ENCODE data around the gene ATP9A.
"Not testable (repeated sequence)": the region's sequence is repeated elsewhere in the genome, so short reads cannot be mapped to it uniquely, and the experiment has no call there.

The ATP9A gene

DNA sequence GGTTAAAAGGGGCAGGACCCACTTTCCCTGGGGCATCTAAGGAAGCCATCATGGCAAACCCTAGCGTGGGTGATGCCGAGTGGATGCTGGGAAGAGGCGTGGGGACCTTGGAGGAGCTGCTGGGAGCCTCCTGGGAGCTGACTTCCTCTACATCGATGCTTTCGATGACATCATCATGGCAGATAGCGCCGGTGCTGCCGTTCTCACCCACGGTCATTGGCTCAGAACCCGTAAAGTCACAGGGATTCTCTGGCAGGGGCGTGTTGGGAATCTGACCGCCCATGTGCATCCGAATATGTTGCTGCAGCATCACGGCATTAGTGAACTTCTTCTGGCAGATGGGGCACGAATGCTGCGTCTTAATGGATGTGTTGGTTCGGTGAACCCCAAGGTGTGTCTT is 22.1 kb upstream of the ATP9A start:
- no peak for DNase-seq

DNA sequence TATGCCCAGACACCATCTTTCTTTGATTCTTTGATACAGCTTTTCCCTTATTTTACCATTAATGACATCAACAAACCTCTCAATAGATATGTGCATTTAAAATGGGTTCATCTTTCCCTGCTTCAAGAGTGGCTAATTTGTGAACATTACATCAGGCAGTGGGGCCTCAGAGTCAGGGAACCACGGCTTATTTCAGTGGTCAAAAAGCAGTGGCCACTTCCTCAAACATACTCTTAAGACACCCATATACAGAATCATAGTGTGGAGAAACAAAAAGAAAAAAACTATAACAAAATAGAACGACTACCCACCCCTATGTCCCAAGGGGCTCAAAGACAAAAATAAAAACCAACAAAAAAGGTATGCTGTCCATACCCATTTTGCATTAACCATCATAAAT is 21.2 kb upstream of the ATP9A start:
- no peak for DNase-seq

DNA sequence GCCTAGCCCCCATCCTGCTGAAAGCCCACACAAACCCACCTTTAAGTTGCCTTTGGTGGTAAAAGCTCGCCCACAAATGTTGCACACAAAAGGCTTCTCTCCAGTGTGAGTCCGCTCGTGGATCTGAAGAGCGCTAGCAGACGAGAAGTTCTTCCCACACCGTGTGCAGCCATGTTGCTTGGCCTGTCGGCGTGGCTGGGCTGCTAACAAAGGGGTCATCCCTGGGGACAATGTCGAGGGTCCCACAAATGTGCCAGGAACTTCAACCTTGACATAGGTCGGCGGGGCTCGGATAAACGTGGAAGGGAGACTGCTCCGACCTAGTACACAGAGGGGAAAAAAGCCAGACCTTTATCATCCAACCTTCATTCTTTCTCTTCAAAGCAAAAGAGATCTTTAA is 20.6 kb upstream of the ATP9A start:
- DNase-seq: no peak

DNA sequence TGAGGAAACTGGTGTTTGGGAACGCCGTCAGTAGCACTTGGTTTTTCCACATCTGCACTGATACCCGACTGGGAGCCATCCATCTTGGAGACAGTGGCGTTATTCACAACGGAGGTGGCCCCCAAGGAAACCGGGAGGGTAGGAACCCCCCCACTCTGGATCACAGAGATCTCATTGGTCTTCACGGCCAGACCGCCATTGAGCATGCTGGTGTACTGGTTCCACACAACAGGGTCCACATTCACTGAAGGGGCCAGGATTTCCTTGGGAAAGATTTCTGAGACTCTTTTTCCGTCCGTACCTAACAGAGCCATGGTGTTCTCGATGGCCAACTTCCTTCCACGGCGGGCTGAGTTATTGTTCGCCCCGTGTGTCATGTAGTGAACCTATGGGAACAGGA is 16.1 kb upstream of the ATP9A start:
- DNase-seq: no peak

DNA sequence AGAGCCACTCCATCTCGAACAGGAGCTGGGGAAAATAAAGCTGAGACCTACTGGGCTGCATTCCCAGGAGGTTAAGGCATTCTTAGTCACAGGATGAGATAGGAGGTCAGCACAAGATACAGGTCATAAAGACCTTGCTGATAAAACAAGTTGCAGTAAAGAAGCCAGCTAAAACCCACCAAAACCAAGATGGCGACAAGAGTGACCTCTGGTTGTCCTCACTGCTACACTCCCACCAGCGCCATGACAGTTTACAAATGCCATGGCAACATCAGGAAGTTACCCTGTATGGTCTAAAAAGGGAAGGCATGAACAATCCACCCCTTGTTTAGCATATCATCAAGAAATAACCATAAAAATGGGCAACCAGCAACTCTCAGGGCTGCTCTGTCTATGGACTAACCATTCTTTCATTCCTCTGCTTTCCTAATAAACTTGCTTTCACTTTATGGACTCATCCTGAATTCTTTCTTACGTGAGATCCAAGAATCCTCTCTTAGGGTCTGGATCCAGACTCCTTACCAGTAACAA is 10.1 kb upstream of the ATP9A start:
- DNase-seq: not testable (repeated sequence)

DNA sequence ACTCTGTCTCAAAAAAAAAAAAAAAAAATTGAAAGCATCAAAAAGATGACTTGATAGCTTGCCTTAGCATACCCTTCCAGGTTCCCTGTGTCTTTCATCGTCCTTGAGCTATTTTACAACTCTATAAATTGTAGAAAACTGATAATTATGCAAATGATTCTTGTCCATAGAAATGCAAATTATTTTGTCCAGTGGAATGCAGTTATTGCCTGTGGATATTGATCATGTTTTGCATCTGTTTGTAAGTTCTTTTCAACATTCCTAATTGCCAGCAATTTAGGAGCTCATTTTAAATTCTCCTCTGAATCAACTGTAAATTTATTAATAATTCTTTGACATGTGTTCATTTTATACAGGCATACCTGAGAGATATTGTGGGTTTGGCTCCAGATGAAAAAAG is 7.1 kb upstream of the ATP9A start:
- no peak for DNase-seq

DNA sequence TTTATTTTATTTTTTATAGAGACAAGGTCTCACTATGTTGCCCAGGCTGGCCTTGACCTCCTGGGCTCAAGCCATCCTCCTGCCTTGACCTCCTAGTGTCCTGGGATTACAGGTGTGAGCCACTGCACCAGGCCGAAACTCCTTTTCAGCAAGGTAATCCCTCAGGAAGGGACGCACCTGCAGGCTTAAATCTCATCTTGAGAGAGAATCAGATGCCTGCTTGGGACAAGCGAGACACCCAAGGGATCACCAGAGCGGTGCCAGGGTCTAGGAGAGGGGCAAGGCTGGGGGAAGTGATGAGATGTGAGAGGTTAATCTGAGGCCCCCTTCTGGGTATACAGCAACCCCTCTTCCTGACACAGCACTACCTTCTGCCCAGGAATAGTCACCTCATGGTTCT is 4.0 kb upstream of the ATP9A start:
- no peak for DNase-seq

DNA sequence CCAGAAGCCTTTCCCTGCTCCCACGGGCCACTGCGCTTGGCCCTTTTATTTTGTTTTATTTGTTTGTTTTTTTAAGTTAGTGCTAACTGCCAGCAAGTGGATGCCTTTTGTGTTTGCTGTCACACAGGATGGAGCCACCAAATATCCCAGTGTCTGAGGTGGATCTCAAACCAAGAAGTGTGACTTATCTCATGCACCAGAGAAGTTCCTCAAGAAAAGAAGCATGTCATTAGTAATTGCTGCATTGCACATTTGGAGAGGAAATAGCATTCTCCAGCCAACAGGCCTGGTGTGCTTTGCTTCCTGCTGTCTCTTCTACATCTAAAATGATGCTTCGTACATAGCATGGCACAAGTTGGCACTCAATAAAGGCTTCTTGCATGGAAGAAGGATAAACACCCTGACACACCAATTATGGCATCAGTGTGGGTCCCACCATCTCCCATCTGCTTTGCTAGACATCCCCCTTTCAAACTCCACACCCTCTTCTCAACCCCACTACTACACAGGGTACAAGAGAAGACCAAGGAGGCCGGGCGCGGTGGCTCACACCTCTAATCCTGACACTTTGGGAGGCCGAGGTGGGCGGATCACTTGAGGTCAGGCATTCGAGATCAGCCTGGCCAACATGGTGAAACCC is 1.9 kb upstream of the ATP9A start:
- DNase-seq: no peak

DNA sequence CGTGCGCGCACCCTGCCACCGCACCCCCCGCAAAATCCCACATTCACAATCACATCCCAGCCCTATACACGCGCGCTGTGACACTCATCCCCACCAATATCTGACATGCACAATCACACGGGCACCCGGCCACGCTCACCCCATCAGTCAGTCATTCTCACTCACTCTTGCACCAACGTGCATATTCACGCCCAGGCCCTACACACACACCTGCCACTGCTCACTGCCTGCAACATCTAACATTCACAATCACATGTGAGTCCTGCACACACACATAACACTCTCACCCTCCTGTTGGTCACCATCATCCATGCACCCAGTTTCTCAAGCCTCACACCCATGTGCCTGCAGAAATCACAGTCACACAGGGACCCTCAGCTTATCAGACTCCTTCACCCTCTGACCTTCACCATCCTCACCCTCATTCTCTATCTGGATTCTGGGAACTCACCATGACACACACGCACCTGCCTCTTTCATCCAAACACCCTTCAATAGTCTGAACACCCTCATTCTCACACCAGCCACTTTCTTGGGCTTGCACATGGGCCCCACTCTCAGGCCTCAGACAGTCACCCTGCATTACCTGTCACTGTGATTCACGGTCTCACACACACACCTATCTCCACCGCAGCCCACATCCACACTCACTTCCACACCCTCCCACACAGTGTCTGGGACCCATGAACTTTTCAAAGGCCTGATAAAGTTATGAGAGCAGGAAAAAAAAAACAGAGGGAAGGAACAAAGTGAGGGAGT is 748 bp upstream of the ATP9A start:
- no peak for DNase-seq

DNA sequence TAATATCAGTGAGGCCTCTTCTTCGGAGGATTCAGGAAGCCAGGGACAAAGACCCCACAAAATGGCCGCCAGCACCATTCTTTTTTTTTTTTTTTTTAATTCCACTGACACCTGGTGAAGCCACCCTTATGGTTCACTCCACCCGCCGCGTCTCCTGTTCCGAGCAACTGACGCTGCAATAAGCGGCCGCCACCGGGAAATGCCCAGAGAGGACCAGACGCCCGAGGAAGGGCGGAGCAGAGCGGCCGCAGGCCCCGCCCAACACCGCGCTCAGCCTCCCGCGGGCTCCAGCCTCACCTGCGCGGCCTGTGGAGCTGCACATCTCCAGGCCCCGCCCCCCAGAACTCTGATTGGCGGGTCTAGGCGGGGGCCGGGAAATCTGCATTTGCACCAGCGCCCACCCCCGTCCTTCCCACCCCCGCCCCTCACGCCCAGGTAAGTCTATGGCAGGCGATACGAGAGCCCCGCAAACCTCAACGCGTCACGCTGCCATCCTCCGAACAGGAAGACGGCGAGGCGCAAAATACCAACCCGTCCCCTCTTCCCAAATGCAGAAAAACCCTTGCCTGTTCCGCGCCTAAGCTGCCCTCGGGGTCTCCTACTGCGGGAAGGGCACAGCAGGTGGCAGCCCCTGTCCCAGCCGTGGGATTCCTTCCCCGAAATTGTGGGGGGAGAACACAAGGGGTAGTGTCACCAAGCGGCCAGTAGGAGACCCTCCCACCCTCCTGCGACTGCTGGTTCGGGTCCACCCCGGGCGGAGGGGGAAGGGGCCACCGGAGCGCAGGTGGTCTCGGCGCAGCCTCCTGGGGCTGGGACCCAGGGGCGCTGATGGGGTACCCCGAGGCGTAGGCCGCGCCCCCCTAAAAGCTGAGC is 960 bp downstream of the ATP9A start:
- DNase-seq: peak; percentile 34

DNA sequence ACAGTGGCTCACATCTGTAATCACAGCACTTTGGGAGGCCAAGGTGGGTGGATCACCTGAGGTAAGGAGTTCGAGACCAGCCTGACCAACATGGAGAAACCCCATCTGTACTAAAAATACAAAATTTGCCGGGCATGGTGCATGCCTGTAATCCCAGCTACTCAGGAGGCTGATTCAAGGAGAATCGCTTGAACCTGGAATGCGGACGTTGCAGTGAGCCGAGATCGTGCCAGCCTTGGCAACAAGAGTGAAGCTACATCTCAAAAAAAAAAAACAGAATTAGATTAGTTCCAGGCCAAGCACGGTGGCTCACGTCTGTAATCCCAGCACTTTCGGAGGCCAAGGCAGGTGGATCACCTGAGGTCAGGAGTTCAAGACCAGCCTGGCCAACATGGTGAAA is 2.8 kb downstream of the ATP9A start:
- not testable (repeated sequence) for DNase-seq

DNA sequence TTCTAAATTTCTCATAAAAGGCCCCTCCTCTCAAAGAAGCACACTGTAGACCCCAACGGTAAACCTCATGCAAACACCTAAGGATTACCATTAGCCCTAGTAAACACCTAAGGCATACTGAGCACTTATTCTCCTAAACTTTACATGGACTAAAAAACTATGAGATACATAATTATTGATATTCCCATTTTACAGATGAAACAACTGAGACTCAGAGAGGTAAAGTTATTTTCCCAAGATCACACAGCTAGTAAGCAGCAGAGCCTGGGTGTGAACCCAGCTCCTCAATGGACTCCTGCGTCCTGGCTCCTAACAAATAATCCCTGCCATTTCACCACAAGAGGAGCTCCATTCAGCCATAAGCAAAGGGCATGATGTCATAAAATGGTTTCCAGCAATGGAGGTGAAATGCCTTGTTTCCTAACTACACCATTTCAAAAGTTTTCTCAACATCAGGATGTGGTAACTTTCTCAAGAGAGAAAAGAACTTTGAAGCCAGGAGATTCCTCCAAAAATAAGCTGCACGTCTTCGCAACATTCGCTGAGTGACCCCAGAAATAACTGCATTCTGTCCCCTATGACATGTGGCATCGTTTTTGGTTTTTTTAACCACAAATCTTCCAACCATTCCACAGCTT is 4.1 kb downstream of the ATP9A start:
- no peak for DNase-seq

DNA sequence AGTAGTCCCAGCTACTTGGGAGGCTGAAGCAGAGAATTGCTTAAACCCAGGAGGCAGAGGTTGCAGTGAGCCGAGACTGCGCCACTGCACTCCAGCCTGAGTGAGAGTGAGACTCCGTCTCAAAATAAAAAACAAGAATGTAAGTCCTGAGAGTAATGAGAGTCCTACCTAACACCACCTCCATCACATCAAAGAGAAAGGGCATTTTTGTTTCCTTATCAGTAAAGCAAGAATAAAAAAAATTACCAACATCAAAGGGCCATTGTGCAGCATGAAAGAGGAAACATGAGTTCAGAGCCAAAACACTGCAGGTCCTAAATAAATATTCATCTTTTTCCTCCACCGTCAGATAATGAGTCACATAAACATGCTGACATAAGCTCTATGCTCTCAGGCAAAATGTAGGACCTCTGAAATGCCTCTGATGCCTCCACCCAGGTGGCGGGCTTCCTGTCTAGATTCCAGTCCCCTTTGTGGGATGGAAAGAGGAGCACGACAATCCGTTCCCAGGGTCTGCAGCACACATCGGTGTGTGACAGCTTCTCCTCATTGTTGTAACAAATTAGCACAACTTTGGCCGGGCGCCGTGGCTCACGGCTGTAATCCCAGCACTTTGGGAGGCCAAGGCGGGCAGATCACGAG is 7.2 kb downstream of the ATP9A start:
- DNase-seq: no peak

DNA sequence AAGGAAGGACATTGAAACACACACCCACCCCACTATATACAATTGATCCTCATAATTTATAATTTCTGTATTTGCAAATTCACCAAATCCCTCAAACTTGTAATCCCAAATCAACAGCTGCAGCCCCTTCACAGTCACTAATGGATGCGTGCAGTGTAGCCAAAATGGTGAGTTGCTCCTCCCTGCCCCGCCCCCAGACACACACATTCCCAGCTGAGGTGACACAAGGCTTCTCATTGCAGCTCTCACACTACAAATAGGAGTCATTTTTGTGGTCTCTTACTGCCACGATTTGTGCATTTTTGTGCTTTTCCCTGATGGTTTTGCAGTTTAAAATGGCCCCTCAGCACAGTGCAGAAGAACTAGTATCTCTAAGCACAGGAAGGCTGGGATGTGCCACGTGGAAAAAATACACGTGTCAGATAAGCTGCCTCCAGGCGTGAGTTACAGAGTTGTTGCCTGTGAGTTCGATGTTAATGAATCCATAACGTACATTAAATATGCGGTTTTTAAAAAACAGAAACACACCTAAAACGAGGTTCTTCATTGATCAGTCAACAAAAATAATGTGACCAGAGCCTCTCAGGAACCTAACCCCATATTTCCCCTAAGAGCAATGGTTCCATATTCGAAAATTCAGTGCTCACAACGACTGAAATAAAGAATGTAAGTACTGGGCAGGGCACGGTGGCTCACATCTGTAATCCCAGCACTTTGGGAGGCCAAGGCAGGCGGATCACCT is 8.2 kb downstream of the ATP9A start:
- DNase-seq: no peak

DNA sequence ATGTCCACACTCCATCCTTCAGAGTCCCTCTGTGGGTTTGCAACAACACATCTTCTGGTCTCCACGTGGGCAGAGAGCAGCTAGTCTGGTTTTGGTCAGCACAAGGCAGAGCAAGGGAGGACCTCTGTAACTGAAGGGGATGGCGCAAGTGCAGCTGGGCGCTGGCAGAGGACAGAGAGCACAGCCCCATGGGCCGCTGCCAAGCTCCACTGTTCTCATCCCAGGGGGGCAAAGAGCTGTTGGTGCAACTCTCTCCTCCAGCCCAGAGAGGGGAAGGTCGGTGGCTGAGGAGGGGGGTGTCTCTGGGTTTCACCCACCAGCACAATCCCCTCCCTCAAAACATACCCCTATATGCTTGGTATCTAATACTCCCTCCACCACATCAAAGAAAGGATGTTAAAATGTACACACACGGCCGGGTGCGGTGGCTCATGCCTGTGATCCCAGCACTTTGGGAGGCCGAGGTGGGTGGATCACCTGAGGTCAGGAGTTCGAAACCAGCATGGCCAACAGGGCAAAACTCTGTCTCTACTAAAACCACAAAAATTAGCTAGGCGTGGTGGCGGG is 9.1 kb downstream of the ATP9A start:
- DNase-seq: no peak

DNA sequence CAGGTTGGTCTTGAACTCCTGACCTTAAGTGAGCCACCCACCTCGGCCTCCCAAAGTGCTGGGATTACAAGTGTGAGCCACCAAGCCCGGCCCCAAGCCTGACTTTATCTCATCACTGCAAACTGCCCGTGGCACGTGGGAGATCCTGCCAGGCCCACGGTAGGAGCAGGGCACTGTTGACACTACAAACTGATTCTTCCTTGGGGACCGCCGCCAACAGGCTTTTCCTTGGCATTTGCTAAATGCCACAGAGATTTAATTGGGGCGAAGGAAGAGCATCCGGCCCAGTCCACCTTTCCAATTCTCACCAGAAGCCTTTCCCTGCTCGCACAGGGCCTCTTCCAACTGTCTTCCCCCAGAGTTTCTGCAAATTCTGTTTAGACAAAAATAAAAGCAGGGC is 11.0 kb downstream of the ATP9A start:
- DNase-seq: no peak

DNA sequence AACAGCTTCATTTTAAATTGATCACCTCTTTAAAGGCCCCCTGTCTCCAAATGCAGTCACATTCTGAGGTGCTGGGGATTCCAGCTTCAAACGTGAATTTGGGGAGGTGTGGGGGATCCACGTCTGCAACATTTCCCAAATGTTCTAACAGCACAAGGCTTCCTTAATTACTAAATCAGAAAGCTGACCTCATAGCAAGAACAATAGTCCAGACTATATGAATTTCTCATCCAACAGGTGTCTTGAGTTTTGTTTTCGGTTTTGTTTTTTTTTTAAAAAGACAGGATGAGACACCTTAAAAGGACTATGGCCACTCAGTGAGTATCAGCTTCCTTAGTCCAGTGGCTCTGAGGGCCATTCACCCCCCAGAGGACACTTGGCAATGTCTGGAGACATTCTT is 11.5 kb downstream of the ATP9A start:
- DNase-seq: no peak

DNA sequence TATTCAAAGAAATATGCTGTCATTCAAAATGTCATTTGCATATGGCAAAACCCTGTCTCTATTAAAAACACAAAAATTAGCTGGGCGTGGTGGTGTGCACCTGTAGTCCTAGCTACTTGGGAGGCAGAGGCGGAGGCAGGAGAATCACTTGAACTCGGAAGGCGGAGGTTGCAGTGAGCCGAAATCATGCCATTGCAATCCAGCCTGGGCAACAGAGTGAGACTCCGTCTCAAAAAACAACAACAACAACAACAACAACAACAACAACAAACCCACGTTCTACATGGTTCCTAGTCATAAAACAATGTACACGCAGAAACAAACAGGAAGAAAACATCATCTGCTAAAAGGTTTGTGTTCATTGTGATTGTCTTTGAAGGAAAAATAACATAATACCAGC is 15.0 kb downstream of the ATP9A start:
- not testable (repeated sequence) for DNase-seq

DNA sequence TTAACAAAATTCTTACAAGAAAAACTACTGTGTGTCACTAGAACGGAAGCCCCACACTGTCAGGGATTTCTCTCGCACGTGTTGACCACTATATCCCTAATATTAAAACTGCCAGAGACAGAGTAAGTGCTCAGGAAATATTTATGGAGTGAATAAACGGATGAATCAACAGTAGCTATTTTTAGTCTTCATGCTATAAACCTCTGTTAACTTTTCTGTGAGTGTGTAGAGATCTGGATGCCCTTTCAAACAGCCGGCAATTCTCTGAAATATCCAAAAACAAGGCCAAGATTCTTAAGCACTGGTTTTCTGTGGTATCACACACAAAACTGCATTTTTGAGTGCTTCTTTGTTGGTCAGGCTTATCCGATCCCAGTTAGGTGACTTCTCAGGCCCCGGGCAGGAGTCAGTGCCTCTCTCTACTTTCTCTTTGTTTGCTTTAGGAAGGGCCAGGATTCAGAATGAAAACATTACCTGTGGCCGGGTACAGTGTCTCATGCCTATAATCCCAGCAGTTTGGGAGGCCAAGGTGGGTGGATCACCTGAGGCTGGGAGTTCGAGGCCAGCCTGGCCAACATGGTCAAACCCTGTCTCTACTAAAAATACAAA is 15.7 kb downstream of the ATP9A start:
- DNase-seq: no peak

DNA sequence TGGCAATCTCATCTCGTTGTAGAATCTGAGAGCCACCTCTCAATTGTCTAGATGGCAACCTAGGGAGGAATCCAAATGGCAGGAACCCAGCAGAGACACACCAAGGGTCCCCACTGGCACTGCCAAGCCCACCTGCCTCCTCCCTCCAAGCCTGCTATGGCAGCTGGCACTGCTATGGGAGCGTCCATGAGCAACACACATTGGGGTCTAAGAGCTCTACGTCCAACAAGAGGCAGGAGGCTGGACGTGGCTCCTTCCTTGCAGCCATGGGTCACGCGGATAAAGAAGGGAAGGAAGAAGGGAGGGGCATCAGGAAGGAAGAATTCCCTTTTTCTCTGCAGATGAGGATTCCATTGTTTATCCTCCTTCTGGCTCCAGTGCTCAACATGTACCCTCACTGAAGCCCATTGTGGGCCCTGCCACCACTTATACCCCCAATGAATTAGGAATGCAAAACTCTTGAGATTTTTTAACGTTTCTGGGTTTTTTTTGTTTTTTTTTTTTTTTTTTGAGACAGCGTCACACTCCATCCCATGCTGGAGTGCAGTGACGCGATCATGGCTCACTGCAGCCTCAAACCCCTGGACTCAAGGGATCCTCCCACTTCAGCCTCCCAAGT is 17.3 kb downstream of the ATP9A start:
- DNase-seq: no peak
